NB4 (cell line): ENCODE data around the gene USP6.

ENCODE experiments used
- MYC ChIP-seq: IDR thresholded peaks from 2 replicates; pipeline ENCODE4 v1.6.1; 2011; ENCODE audit warnings: low read depth, low read length
- POLR2A ChIP-seq: IDR thresholded peaks from 2 replicates; pipeline ENCODE4 v1.6.1; 2011; ENCODE audit warnings: mild to moderate bottlenecking; ENCODE audit not compliant: insufficient read length; ENCODE audit errors: extremely low read depth
- TF ChIP-seq, protein P1 (sequence below): IDR thresholded peaks from one replicate; pipeline ENCODE4 v1.5.1; 2012; ENCODE audit warnings: low read depth, low read length

GRCh38 chr17:5200360-5200759, 84.5 kb downstream of the USP6 start:
- TF ChIP-seq, protein P1, sequence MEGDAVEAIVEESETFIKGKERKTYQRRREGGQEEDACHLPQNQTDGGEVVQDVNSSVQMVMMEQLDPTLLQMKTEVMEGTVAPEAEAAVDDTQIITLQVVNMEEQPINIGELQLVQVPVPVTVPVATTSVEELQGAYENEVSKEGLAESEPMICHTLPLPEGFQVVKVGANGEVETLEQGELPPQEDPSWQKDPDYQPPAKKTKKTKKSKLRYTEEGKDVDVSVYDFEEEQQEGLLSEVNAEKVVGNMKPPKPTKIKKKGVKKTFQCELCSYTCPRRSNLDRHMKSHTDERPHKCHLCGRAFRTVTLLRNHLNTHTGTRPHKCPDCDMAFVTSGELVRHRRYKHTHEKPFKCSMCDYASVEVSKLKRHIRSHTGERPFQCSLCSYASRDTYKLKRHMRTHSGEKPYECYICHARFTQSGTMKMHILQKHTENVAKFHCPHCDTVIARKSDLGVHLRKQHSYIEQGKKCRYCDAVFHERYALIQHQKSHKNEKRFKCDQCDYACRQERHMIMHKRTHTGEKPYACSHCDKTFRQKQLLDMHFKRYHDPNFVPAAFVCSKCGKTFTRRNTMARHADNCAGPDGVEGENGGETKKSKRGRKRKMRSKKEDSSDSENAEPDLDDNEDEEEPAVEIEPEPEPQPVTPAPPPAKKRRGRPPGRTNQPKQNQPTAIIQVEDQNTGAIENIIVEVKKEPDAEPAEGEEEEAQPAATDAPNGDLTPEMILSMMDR: no peak
- TF ChIP-seq POLR2A: no peak
- TF ChIP-seq MYC: no peak
